GM18951 (cell line): ENCODE measurements around the gene KCNA10.

Source experiments
- POLR2A ChIP-seq: IDR thresholded peaks from 4 replicates; pipeline ENCODE4 v1.6.1; 2011; ENCODE audit warnings: mild to moderate bottlenecking; ENCODE audit not compliant: insufficient read length, insufficient read depth; ENCODE audit errors: extremely low read depth
- in situ Hi-C: fragments of 300-500 bp; cut with MboI; formaldehyde crosslinking; loops from one replicate; pipeline ENCODE4 v1.12.0; 2022; ENCODE audit warnings: low sequenced_read_pairs, mixed read lengths, inconsistent platforms; ENCODE audit not compliant: unreplicated experiment

The KCNA10 gene

DNA sequence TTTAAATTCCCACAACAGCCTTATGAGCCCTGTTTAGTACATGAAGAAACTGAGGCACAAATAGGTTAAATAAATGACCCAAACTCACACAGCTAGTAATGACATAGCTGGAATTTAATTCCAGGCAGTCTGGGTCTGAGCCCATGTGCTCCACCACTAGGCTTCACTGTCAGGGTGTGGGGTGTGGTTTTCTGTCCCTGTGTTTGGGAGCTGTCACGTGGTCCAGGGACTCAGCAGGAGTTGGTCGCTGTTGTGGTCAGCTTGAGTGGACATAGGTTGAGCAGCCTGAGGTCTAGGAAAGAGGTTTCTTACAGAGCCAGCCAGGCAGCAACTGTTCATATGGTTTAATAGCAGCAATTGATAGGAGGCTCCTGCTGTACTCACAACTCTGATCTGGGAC, 28.0 kb upstream of the KCNA10 start:
- TF ChIP-seq POLR2A = no peak
- in situ Hi-C loops = no loop called here

DNA sequence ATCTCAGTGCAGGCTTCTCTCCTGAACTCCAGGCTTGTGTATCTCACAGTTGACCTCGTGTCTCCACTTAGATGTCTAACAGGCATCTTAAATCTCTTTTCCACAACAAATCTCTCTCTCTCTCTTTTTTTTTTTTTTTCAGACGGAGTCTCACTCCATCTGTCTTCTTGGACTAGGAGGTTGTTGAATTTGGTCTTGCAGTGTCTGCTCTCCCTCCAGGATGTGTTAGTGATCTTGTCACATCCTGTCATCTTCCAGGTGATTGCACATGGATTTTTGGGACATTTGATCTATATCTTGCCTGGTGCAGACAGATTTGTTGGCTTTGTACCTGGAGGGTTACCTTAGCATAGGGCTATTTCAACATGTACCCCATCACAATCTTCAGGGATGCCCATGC, 26.5 kb upstream of the KCNA10 start:
- TF ChIP-seq POLR2A = no peak
- in situ Hi-C loops = no loop called here

DNA sequence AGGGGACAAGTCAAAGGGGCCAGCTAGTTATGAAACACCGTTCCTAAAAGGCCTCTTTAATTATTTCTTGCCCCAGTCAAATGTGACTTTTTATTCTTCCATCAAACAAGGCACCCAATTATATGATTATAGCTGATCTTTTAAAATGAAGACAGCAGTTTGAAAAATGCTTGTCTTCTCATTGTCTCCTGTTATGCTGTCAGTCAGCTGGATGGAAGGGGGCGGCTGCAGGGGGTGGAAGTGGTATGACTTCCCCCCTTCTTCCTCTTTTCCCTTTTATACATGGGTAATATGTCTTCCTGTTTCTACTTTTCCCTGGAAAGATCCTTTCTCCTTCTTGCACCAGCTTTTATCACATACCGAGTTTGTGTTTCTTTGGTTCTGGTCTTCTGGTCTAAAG, 25.8 kb upstream of the KCNA10 start:
- no peak for TF ChIP-seq POLR2A
- in situ Hi-C loops = no loop called here

DNA sequence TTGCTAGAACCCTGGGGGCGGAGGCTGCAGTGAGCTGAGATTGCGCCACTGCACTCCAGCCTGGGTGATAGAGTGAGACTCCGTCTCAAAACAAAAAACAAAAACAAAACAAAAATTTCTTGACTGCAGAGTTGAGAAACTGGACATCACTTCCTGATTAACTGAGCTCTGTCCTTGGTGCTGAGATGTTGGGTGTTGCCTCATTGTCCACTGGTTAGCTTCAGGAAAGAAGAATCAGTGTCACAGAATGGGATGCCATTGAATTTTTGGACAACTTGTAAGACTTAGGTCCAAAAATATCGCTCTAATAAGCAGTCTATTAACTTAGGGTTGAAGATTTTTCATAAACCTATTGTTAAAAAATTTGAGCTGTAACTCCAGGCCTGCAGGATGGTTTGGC, 23.8 kb upstream of the KCNA10 start:
- in situ Hi-C loops = no loop called here

DNA sequence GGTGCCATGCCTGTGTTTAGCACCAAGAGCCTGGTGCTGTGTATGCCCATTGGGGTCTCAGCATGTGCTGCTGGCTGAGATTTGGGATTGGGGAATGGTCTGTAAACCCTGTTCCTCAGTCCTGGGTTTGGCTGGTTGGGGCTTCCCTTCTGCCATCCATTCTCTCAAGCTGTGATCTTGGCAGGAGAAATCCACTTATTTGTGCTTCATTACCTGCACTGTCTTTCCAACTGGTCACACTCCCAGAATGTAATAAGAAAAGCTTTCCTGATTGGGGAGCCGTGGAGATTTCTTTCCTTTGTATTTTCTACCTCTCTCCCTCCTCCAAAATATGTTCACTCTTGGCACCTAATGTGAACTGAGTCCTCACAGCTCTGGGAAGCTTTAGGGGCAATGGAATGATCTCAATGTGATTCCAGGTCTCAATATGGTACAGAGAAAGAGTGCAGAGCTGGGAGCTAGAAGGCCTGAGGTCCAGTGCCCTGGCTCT, 23.0 kb upstream of the KCNA10 start:
- no peak for TF ChIP-seq POLR2A
- in situ Hi-C loops = no loop called here

More for the DNA sequence above, 23.8 kb upstream of the KCNA10 start:
- TF ChIP-seq POLR2A = no peak

DNA sequence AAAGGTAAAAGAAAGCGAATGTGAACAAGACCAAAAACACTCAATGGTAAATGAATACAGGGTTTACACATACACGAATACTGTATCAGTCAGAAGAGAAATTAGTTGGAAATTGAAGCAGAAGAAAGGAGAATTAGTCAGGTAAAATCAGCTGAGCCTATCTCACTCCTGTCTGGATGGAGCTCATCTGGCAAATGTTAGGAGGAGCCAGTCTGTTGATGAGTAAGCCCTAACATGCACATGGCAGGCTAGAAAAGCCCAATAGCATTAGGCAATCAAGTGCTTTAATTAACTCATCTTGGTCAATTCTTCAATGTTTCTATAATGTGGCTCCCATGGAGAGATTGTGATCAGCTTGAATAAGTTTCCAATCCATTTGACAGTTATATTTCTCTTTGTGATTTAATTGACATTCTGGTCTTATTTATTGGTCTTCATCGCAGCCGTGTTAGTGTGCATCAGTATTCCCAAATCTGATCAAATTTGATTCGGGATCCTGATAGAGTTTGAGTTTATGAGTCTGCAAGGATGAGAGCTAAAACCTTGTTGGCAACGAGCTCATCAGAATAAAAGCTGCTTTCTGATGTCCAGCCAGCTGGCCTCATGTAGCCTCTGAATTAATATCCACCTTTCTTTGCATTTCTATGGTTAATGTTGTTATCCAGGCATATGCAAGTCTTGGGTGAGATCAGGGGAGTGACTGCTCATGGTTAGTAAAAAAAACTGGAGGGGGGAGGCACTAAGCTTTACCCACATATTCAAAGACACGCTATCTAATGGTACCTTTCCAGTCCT, 22.1 kb upstream of the KCNA10 start:
- TF ChIP-seq POLR2A = no peak
- in situ Hi-C loops = no loop called here

DNA sequence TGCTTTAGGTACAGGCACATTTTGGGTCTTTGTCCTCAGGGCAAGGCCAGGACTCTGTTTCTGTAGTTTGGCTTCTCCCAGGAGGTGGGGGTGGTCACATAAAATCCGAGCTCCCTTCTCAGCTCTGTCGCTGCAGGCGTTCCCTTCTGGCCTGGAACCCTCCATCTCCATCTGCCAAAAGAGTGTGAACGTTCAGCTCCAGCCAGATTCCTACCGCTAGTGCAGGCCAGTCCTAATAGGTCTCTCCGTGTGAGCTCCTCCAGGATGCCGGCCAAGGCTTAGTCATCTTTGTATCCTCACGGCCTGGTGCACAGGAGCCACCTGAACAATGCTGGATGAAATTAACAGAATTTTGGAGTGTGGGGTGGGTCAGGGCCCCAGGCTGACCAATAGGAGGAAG, 19.9 kb upstream of the KCNA10 start:
- TF ChIP-seq POLR2A = no peak
- in situ Hi-C loops = loop anchor here (10.0 kb wide), 1 partner anchor 236 kb away; no protein-coding TSS in a partner anchor

DNA sequence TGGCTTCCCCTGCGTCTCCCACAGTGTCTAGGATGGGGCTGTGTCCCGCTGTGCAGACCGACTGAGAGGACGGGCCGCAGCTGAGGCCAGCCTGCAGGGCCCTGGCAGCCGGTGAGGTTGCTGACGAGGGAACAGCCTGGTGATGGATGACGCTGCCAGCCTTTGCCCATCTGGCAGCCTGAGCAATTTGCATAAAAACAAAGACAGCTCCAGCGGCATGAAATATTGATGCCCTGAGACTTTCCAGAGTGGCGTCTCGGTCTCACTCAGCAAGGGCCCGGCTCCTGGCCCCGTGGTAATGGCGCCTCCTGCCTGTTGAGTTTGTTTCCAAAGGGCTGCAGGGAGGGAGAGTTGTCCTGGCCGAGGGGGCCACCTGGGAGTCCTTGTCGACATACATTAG, 19.1 kb upstream of the KCNA10 start:
- TF ChIP-seq POLR2A = no peak
- in situ Hi-C loops = loop anchor here (10.0 kb wide), 1 partner anchor 237 kb away; no protein-coding TSS in a partner anchor

DNA sequence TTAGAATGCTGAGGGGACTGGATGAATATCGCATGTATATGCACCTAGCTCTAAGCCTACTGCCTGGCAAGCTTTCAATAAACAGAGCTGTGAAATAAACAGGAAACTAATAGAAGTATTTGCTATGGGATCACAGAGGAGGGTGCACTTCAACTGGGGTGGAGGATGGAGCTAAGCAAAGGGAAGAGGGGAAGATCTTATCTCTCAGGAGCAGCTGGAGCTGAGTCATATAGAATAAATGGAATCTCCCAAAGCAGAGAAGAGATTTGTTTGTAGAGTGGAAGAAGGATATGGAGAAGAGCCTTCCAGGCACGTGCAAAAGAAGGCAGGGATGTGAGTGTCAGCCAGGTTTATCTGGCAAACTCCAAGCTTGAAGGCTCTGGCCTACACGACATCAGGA, 17.0 kb upstream of the KCNA10 start:
- no peak for TF ChIP-seq POLR2A
- in situ Hi-C loops = loop anchor here (10.0 kb wide), 1 partner anchor 239 kb away; no protein-coding TSS in a partner anchor

DNA sequence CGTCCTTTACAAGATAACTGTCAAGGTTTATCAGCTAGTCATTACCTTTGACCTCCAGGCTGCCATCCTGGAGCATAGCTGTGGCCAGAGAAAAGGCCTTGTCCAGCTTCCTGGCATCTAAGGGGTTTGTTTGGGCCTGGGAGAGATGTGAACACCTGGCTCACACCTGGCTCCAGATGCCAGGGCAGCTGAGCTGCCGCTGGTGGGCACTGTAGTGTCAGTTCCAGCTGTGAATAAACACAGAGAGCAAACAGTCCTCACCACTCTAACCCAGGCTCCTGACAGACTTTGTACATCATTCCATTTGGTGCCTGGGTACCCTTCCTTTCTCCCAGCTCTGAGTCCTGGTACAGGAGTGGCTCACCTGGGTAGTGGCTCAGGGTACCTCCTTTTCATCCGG, 14.3 kb upstream of the KCNA10 start:
- in situ Hi-C loops = loop anchor here (10.0 kb wide), 1 partner anchor 242 kb away; no protein-coding TSS in a partner anchor
- no peak for TF ChIP-seq POLR2A

DNA sequence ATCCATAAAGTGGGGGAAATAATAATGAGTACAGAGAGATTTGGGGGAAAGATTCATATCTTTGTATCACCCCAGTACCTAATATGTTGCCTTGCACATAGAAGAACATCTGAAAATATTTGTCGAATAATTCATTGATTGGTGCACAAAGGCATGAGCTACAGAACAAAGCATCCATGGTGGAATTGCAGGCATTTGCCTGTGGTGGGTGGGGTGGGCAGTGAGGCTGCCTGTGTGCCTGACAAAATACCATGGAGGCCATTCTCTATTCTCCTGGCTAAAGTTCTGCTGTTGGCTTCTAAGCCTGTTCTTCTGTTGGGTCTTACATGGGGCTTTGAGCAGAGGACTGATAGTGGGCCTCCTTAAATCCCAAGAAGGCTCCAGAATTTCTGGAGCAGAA, 10.0 kb upstream of the KCNA10 start:
- in situ Hi-C loops = no loop called here
- no peak for TF ChIP-seq POLR2A

DNA sequence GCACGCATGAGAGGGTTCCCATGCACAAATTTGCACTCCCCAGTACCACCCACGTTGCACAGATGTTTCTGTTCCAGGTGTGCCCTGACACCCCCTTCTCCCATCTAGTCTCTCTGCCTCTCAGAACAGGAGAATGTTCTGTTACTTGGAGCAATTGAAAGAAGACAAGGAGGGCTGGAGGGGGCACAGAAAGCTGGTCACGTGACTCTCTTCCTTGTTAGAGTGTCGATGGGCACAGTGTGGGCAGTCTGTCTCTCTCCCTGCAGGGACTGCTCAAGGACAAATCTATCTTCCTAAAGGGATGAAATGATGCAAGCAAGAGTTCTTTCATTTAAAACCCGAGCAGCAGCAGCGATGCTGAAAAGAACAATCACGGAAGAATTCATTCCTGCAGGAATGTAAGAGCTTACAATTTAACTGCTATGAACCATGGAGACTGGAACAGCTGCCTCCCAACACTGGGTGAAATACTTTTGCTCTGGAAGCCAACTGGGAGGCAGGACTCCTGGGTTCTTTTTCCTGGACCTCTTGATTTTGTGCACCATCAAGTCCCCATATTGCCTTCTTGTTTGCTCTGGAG, 7.3 kb upstream of the KCNA10 start:
- in situ Hi-C loops = no loop called here
- no peak for TF ChIP-seq POLR2A

DNA sequence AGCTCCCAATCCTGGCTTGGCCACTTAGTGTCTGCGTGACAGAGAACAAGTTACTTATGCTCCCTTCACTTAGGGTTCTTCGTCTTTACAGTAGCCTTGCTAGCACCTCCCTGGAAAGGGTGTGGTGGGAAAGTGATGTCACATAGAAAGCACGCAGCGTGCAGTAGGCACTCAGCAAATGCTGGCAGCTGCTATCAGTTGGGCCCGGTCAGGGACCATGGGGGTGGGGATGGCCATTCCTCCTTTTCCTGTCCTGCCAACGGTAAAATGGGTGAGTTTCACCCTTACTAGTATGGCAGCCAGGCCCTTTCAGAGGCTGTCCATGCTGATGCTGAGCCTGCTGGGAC, 6.2 kb upstream of the KCNA10 start:
- no peak for TF ChIP-seq POLR2A
- in situ Hi-C loops = no loop called here

DNA sequence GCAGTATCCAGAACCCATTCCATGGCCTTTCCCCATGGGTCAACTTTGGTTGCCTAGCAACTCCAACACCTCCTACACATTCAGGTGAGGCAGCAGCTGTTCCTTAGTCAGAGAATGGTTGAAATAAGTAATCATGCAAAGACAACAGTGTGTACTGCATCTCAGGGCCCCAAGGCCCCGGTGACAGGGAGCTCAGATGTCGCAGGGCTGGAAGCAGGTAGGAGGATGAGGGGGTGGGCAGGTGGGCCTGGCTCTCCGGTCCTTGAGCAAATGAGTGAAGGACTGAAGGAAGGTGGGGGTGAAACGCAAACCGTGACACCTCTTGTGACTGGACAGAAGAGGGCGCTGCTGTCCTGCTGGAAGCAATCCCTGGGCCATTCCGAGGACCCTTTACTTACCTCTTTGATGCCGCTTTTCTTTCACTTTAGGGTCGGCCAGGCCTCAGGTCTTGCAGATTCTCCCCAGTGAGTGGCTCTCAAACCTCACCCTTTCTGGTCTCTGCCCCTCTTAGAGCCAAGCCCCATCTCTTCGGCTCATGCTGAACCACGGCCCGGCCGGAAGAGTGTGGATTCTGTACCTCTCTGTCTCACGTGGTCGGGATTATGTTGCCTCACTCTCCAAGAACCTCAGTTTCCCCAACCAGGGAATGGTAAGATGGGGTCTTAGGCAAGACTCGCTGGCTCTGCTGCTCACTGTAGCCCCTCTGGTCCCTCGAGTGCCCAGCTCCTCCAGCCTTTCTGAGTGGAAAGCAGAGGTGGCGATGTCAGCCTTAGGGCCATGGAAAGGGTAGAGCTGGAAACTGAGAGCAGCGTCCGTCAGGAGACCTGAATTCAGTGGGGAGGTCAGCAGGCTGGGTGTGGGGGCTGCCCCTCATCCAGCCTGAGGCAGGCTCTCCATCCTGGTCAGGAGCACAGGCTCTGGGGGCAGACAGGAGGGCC, 5.6 kb upstream of the KCNA10 start:
- TF ChIP-seq POLR2A = no peak
- in situ Hi-C loops = no loop called here

DNA sequence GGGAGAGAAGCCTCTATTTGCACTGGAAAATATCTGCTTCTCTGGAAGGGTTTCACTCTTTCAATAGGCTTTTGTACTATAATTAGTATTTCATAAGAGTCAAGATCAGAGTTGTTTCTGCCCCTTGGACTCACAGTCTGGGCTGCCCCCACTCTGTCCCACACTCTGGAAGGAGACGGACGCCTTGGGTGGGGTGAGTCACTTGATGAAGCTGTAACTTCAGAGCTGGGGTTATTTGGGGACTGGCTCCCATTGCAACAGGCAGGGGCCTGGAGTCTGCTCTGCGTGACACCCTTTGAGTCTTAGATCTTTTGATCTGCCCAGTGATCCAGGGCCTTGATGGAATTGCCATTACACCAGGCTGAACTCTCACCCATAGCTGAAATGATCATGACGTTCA, 4.0 kb upstream of the KCNA10 start:
- in situ Hi-C loops = no loop called here
- no peak for TF ChIP-seq POLR2A
